Activated CD4-positive, alpha-beta T cell treated with anti-CD3 and anti-CD28 coated beads for 36 hours (primary cell): ENCODE results near the gene PRUNE1. TPM values are rescaled to one million over a fixed set of nuclear protein-coding genes. Genes with fewer than 3 reads are reported as not detected.

Experiments used
- ATAC-seq: fragments of 200-7000 bp; cut with Tn5 transposase; one replicate; pipeline ENCODE4 v1.10.0; 2021; ENCODE audit warnings: mild to moderate bottlenecking, moderate library complexity
- CTCF ChIA-PET: fragments of 350-600 bp; sonication (Branson Sonifier 250); formaldehyde crosslinking; loops from one replicate; lab custom pipeline; 2021; ENCODE audit warnings: antibody characterized with exemption; lab: Charles Lee
- POLR2A ChIA-PET: fragments of 350-600 bp; sonication (Branson Sonifier 250); formaldehyde crosslinking; loops from one replicate; lab custom pipeline; 2021; ENCODE audit warnings: antibody characterized with exemption, inconsistent platforms; lab: Charles Lee
- DNase-seq: peaks from one replicate; pipeline ENCODE4 v3.0.0-alpha.2; 2020
- H3K27ac Mint-ChIP-seq: one replicate; pipeline ENCODE4 v1.8.0; 2021; ENCODE audit warnings: mixed read lengths
- H3K27me3 Mint-ChIP-seq: one replicate; pipeline ENCODE4 v1.8.0; 2021; ENCODE audit warnings: mixed read lengths
- H3K36me3 Mint-ChIP-seq: one replicate; pipeline ENCODE4 v1.8.0; 2021; ENCODE audit warnings: low read depth, mixed read lengths
- H3K4me1 Mint-ChIP-seq: one replicate; pipeline ENCODE4 v1.8.0; 2021; ENCODE audit warnings: mixed read lengths
- H3K4me3 Mint-ChIP-seq: one replicate; pipeline ENCODE4 v1.8.0; 2021; ENCODE audit warnings: mild to moderate bottlenecking, moderate library complexity, mixed read lengths
- H3K9me3 Mint-ChIP-seq: one replicate; pipeline ENCODE4 v1.8.0; 2021; ENCODE audit warnings: low read depth, mixed read lengths
- intact Hi-C, 2 experiments: fragments of 100-400 bp; cut with DNase I in 1 of 2; cut with micrococcal nuclease in 1 of 2; formaldehyde crosslinking; loops; one replicate each; pipeline versions ENCODE4 v1.14.2 to v1.15.1; 2022 to 2024; cut with DNase I, micrococcal nuclease
- total RNA-seq, 2 experiments: library from RNA; stranded (reverse); gene quantifications; one replicate each; pipeline ENCODE4 v1.2.3, GENCODE V29; 2021

The PRUNE1 gene
- total RNA-seq, 2 experiments from 2014 or later = 13.6 to 18.6 TPM

DNA sequence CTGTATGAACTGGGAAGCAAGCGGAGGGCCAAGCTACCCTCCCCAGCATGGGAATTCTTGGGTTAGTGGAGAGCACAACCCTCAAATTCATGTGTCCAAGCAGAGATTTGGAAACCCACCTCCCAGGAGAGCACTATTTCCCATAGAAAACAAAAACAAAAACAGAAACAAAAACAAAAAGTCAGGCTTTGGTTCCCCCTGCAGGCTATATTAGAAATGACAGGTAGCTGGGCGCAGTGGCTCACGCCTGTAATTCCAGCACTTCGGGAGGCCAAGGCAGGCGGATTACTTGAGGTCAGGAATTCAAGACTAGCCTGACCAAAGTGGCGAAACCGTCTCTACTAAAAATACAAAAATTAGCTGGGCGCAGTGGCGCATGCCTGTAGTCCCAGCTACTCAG, 12.4 kb upstream of the PRUNE1 start:
- H3K9me3 Mint-ChIP-seq = no peaks in the 10 kb centered on the region
- H3K4me3 Mint-ChIP-seq = no peak overlapping the region
- peaks cover 18% of the 10 kb centered on the region for H3K4me1 Mint-ChIP-seq
- no peak overlapping the region for H3K27ac Mint-ChIP-seq
- H3K27me3 Mint-ChIP-seq = no peaks in the 10 kb centered on the region
- peak; percentile 34 for ATAC-seq
- peak; percentile 47 for DNase-seq
- intact Hi-C loops = loop anchor here in 1 of 2 experiments (5.0 kb wide), 2 partner anchors 534 to 739 kb away; partner anchors contain the start of gene CA14
- H3K36me3 Mint-ChIP-seq = peaks cover 10% of the 10 kb centered on the region
- ChIA-PET POLR2A (interaction anchor here (0.7 kb wide), 1 partner anchor 75 kb away, joined by 3 read pairs; no protein-coding TSS in a partner anchor), CTCF (interaction anchor here (0.6 to 8.0 kb wide), 30 partner anchors 10 to 508 kb away, joined by 3 to 90 read pairs (median 4); partner anchors contain the start of genes ANXA9, CERS2, ENSA and MINDY1)

DNA sequence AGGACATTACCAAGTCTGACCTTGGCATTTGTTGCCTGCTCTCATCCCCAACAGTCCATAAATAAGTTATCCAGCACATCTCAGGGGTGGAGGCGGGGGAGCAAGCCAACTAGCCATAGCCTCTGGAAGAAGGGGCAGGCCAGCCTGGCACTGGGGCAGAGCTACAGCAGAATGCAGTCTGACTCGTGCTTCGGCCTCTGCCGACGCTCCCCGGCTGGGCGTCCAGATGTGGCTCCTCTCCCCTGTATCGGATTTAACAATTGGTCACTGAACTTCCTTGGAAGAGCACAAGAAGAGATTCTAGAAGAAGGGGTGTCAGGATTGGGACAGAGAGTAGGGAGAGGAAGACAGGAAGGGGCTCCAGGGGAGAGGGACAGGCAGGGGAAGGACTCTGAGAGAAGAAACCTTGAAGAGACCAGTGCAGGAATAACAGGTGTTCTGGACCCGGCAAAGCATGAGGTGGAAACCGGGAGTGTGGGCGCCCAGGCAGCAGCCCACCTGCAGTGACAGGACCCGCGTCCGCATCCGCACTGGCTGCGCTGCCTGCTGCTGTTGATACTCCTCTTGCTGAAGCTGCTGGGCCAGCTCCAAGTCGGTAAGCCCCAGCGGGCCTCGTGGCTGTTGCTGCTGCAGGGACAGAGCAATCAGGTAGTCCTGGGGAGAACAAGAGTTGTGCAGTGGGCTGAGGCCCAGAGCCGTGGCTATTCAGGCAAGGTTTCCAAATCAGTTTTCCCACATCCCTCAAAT, 10.9 kb upstream of the PRUNE1 start:
- intact Hi-C loops = loop anchor here in 1 of 2 experiments (5.0 kb wide), 2 partner anchors 535 to 740 kb away; partner anchors contain the start of gene CA14
- H3K4me1 Mint-ChIP-seq = peaks cover 31% of the 10 kb centered on the region
- POLR2A ChIA-PET = no interaction called here
- H3K27me3 Mint-ChIP-seq = no peaks in the 10 kb centered on the region
- DNase-seq (no peak), ATAC-seq (no peak)
- H3K9me3 Mint-ChIP-seq = no peaks in the 10 kb centered on the region
- peaks cover 17% of the 10 kb centered on the region for H3K36me3 Mint-ChIP-seq
- no peak overlapping the region for H3K27ac Mint-ChIP-seq
- H3K4me3 Mint-ChIP-seq = no peak overlapping the region
- CTCF ChIA-PET = interaction anchor here (0.7 to 8.0 kb wide), 7 partner anchors 9 to 304 kb away, joined by 3 to 90 read pairs (median 8); partner anchors contain the start of genes ANXA9 and MINDY1

DNA sequence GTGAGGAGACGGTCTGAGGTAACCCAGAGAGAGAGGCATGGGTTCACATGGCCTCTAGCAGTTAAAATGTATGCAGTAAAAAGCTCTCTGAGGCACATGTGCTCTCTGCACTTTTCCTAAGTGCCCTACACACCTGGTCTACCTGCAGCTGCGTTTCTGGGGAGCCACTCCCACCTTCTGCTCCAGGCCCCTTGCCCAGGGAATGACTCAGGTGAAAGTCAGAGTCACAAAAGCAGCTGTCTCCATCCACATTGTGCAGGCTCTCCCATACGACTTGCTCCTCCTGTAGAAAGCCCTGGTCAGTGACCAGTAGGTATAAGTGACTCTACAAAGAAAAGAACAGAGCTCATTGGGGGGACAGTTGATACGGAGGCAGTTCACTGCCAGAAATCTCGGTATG, 10.3 kb upstream of the PRUNE1 start:
- DNase-seq = no peak
- H3K36me3 Mint-ChIP-seq = peaks cover 17% of the 10 kb centered on the region
- no peak for ATAC-seq
- ChIA-PET CTCF (interaction anchor here (0.6 to 8.0 kb wide), 4 partner anchors 8 to 433 kb away, joined by 3 to 90 read pairs (median 36); partner anchors contain the start of genes ANXA9 and MINDY1), POLR2A (no interaction called here)
- H3K4me1 Mint-ChIP-seq = peaks cover 37% of the 10 kb centered on the region
- intact Hi-C loops = loop anchor here in 1 of 2 experiments (5.0 kb wide), 2 partner anchors 536 to 741 kb away; partner anchors contain the start of gene CA14
- H3K27me3 Mint-ChIP-seq = no peaks in the 10 kb centered on the region
- H3K9me3 Mint-ChIP-seq = no peaks in the 10 kb centered on the region
- no peak overlapping the region for H3K27ac Mint-ChIP-seq
- no peak overlapping the region for H3K4me3 Mint-ChIP-seq

DNA sequence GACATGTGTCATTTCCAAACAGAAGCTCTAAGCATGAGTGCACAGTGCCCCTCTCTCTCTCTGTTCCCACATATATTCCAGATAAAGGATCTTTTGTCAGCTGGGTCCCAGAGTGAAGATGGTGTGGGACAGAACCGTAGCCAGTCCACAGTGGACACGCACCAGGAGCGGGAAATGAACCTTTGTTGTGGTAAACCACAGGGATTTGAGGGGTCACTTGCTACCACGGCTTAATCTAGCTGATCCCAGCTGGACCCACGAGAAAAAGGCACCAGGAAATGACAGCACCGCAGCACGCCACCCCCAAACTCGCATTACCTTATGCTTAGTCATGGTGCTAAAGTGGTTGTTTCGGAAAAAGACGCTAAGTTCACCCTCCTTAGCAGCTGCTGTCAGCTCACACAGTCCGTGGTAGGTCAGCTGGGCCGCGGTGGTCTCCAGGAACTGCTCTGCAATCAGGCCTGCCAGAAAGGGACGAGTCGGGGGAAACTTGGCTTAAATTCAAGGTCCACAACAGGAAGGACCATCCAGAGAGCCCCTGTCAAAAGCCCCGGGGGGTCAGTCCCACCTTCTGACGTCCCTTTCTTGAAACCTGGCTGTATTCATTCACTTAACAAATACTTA, 9.1 kb upstream of the PRUNE1 start:
- ATAC-seq = peak; percentile 77
- H3K27ac Mint-ChIP-seq = peak overlapping the region; percentile 55
- DNase-seq = peak; percentile 64
- H3K27me3 Mint-ChIP-seq = no peaks in the 10 kb centered on the region
- H3K9me3 Mint-ChIP-seq = no peaks in the 10 kb centered on the region
- H3K36me3 Mint-ChIP-seq = peaks cover 17% of the 10 kb centered on the region
- peaks cover 49% of the 10 kb centered on the region for H3K4me1 Mint-ChIP-seq
- H3K4me3 Mint-ChIP-seq = no peak overlapping the region
- CTCF ChIA-PET = interaction anchor here (0.7 to 8.0 kb wide), 5 partner anchors 9 to 101 kb away, joined by 3 to 90 read pairs (median 4); partner anchors contain the start of gene ANXA9
- POLR2A ChIA-PET = no interaction called here
- intact Hi-C loops = loop anchor here in 1 of 2 experiments (5.0 kb wide), 2 partner anchors 537 to 742 kb away; partner anchors contain the start of gene CA14

DNA sequence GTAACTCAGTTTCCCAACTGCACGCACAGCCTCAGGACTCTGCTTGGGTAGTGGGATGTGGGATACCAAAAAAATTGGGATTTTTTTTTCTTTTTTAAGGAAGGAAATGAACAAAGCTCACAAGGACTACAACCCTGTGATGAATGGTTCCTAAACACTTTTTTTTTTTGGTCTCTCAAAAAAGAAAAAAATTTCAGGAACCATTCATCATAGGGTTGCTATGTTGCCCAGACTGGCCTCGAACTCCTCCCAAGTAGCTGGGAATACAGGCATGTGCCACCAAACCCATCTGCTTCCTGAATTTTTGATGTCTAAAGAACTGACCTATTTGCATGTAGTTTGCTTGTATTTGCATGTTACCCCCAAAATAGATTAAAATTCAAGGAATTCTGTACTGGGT, 8.3 kb upstream of the PRUNE1 start:
- DNase-seq (no peak), ATAC-seq (no peak)
- Mint-ChIP-seq H3K27me3 (no peaks in the 10 kb centered on the region), H3K4me1 (peaks cover 54% of the 10 kb centered on the region), H3K27ac (peak overlapping the region; percentile 47), H3K4me3 (no peak overlapping the region), H3K9me3 (no peaks in the 10 kb centered on the region), H3K36me3 (peaks cover 17% of the 10 kb centered on the region)
- intact Hi-C loops = loop anchor here in 1 of 2 experiments (5.0 kb wide), 2 partner anchors 538 to 743 kb away; partner anchors contain the start of gene CA14
- ChIA-PET CTCF (interaction anchor here (0.6 to 8.0 kb wide), 4 partner anchors 10 to 100 kb away, joined by 3 to 90 read pairs (median 4); partner anchors contain the start of gene ANXA9), POLR2A (no interaction called here)

DNA sequence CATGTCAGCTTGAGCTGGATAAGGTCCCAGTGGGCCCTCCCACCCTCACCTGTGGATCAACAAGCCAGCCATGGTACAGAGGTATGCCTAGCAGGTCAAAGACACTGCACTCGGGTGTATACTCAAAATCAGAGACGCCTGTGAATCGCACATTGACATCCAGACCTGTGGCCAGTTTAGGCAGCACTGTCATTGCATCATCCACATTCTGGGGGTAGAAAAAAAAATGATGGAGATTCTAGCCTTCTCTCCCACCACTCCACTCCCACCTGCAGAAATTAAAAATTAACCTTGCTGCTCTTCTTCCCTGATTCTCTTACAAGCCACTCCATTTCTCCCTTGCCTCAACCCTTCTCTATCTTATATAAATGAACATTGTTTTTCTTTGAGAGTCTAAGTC, 7.8 kb upstream of the PRUNE1 start:
- CTCF ChIA-PET = interaction anchor here (0.6 to 8.0 kb wide), 4 partner anchors 20 to 31 kb away, joined by 3 to 90 read pairs (median 19); partner anchors contain the start of gene ANXA9
- intact Hi-C loops = no loop called here

DNA sequence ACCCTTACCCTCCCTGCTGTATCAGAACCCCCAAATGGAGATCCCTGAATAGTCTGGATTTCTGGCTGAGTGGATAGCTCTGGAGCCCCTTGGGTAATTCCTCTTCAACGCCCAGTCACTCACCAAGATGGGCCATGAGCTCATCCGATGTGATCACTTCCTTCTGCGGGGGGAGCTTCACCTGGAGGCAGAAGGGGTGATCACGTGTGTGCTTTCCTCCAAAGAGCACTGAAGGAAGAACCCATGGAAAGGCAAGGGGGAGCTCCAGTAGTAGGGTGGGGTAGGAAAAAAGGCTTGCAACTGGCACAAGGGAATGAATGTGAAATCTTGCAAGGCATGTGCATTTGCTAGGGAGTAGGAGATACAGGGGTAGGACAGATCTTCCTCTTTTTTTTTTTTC, 6.6 kb upstream of the PRUNE1 start:
- ATAC-seq (no peak), DNase-seq (no peak)
- Mint-ChIP-seq H3K4me3 (no peak overlapping the region), H3K36me3 (peaks cover 17% of the 10 kb centered on the region), H3K9me3 (no peaks in the 10 kb centered on the region), H3K4me1 (peaks cover 61% of the 10 kb centered on the region), H3K27ac (no peak overlapping the region), H3K27me3 (no peaks in the 10 kb centered on the region)
- intact Hi-C loops = no loop called here
- ChIA-PET CTCF (interaction anchor here (0.7 to 3.4 kb wide), 6 partner anchors 22 to 515 kb away, joined by 3 to 35 read pairs (median 3); no protein-coding TSS in a partner anchor), POLR2A (interaction anchor here (0.6 to 1.0 kb wide), 4 partner anchors 31 to 265 kb away, joined by 3 to 5 read pairs (median 3); no protein-coding TSS in a partner anchor)

More for the DNA sequence above, 7.8 kb upstream of the PRUNE1 start:
- no peaks in the 10 kb centered on the region for H3K9me3 Mint-ChIP-seq
- POLR2A ChIA-PET = no interaction called here
- peak overlapping the region; percentile 47 for H3K27ac Mint-ChIP-seq
- H3K36me3 Mint-ChIP-seq = peaks cover 17% of the 10 kb centered on the region
- no peaks in the 10 kb centered on the region for H3K27me3 Mint-ChIP-seq
- ATAC-seq = no peak
- no peak for DNase-seq
- H3K4me1 Mint-ChIP-seq = peaks cover 55% of the 10 kb centered on the region
- no peak overlapping the region for H3K4me3 Mint-ChIP-seq

DNA sequence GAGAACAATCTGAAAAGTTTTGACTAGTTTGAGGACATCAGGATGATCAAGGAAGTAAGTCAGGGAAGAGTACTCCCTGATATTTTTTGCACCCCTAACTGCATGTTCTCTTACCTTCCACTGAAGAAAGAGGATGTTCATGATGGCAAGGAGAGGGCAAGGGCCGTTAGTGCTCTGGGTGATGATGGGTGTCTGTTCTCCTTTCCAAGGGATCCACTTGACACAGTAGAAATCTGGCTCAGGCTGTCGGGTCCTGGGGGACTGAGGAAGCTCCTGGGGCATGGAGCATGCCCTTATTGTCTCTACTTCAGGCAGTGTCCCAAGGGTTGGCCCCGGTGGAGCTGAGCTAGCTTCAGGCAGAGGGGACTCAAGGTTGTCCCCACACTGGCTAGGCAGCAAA, 6.2 kb upstream of the PRUNE1 start:
- Mint-ChIP-seq H3K27ac (no peak overlapping the region), H3K4me3 (no peak overlapping the region), H3K36me3 (peaks cover 14% of the 10 kb centered on the region), H3K4me1 (peaks cover 66% of the 10 kb centered on the region), H3K27me3 (no peaks in the 10 kb centered on the region), H3K9me3 (no peaks in the 10 kb centered on the region)
- ChIA-PET POLR2A (interaction anchor here (0.6 to 1.0 kb wide), 3 partner anchors 32 to 265 kb away, joined by 3 to 5 read pairs (median 3); no protein-coding TSS in a partner anchor), CTCF (interaction anchor here (1.0 to 3.4 kb wide), 4 partner anchors 22 to 515 kb away, joined by 3 to 35 read pairs (median 4); no protein-coding TSS in a partner anchor)
- no peak for DNase-seq
- no peak for ATAC-seq
- intact Hi-C loops = no loop called here

DNA sequence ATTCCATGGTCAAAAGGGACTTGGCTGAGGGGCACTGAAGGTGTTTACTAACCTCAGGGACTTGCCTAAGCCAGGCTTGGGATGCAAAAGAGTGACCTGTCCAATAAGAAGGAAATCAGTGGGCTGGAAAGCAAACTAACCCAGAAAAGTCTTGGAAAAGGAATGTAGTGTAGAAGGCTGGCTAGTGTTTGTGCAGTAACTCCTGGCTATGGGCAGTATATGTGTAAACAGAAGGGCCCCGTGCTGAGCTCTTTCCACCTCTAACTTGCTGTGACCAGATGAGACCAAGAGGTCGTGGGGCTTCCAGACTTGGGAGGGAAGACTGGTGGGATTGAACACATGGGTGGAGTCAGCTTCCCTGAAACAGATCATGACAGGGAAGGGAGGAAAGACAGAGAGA, 5.6 kb upstream of the PRUNE1 start:
- peak overlapping the region; percentile 90 for H3K4me3 Mint-ChIP-seq
- ATAC-seq (no peak), DNase-seq (no peak)
- no peaks in the 10 kb centered on the region for H3K9me3 Mint-ChIP-seq
- H3K27ac Mint-ChIP-seq = peak overlapping the region; percentile 83
- no peaks in the 10 kb centered on the region for H3K27me3 Mint-ChIP-seq
- peaks cover 13% of the 10 kb centered on the region for H3K36me3 Mint-ChIP-seq
- ChIA-PET CTCF (interaction anchor here (3.4 kb wide), 1 partner anchor 23 kb away, joined by 35 read pairs; no protein-coding TSS in a partner anchor), POLR2A (no interaction called here)
- peaks cover 71% of the 10 kb centered on the region for H3K4me1 Mint-ChIP-seq
- intact Hi-C loops = no loop called here

DNA sequence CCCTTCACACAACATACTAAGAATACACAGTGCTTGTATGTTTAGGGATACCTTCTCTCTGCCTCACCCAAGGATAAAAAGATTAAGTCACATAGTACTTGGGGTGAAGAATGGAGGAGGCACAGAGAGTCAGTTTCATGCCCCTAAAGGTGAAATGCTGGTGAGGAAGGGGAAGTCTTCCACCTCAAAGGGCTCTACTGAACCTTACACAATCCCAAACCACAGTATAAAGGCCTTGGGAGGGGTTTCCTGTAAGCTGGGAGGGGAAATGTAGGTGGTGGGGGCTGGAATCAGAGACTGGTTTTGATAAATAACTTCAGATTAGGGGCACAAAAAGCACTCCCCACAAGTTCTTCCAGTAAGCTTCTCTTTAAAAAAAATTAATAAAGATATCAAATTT, 5.1 kb upstream of the PRUNE1 start:
- peaks cover 13% of the 10 kb centered on the region for H3K36me3 Mint-ChIP-seq
- peak overlapping the region; percentile 90 for H3K4me3 Mint-ChIP-seq
- no peaks in the 10 kb centered on the region for H3K27me3 Mint-ChIP-seq
- DNase-seq (no peak), ATAC-seq (no peak)
- POLR2A ChIA-PET = no interaction called here
- H3K4me1 Mint-ChIP-seq = peaks cover 75% of the 10 kb centered on the region
- CTCF ChIA-PET = interaction anchor here (0.7 to 3.4 kb wide), 3 partner anchors 8 to 97 kb away, joined by 3 to 35 read pairs (median 3); no protein-coding TSS in a partner anchor
- peak overlapping the region; percentile 83 for H3K27ac Mint-ChIP-seq
- no peaks in the 10 kb centered on the region for H3K9me3 Mint-ChIP-seq
- intact Hi-C loops = no loop called here
